HG02981 (cell line): ENCODE data around the gene SMPD3.
"Not testable (repeated sequence)": the region's sequence is repeated elsewhere in the genome, so short reads cannot be mapped to it uniquely, and the experiment has no call there.

Experiments
- ATAC-seq: cut with Tn5 transposase; IDR thresholded peaks from one replicate; pipeline ENCODE4 v1.9.1; 2021; ENCODE audit warnings: mild to moderate bottlenecking, moderate library complexity; ENCODE audit not compliant: unreplicated experiment

The SMPD3 gene

GRCh38 chr16:68448360-68448970, at the start of gene SMPD3:
TSS of gene SMPD3 (minus strand) at chr16:68448508. CDS start at chr16:68372181, 76,327 bp downstream.
- peak; percentile 85 for ATAC-seq

GRCh38 chr16:68496689-68497088, 48.4 kb upstream of the SMPD3 start:
- ATAC-seq: no peak

DNA sequence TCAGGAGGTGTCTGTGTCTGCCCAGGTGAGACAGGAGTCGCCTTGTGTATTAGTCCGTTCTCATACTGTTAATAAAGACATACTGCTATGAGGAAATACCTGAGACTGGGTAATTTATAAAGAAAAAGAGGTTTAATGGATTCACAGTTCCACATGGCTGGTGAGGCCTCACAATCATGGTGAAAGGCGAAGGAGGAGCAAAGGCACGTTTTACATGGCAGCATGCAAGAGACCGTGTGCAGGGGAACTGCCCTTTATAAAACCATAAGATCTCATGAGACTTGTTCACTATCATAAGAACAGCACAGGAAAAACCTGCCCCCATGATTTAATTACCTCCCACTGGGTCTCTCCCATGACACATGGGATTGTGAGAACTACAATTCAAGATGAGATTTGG, 46.0 kb upstream of the SMPD3 start:
- not testable (repeated sequence) for ATAC-seq

DNA sequence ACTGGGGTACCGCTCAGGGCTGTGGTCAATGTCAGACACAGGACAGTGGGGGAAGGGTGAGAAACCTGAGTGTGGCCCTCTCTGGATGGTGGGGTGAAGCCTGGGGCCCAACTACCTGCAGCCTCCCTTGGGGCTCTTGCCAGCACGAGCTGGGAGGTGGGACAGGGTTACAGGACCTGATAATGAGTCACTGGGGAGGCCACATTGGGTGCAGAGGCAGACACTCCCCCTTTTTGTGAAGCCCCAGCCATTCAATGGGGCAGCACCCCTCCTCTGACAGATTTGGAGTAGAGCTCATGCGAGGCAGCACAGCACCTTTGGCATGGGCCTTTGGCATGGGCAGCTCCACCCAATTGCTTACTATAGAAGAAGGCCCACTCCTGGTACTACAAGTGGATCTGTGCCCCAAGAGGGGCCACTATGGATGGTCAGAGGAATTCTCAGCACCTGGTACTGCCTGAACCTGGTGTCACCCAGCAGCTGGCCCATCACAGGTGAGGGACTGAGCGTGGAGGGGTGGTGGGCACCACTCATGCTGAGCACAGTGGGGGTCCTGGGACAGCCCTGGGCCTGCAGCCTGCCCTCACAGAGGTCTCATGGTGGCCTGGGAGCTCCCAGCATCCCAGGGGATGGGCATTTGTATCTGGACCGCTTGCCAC, 45.2 kb upstream of the SMPD3 start:
- ATAC-seq: no peak

DNA sequence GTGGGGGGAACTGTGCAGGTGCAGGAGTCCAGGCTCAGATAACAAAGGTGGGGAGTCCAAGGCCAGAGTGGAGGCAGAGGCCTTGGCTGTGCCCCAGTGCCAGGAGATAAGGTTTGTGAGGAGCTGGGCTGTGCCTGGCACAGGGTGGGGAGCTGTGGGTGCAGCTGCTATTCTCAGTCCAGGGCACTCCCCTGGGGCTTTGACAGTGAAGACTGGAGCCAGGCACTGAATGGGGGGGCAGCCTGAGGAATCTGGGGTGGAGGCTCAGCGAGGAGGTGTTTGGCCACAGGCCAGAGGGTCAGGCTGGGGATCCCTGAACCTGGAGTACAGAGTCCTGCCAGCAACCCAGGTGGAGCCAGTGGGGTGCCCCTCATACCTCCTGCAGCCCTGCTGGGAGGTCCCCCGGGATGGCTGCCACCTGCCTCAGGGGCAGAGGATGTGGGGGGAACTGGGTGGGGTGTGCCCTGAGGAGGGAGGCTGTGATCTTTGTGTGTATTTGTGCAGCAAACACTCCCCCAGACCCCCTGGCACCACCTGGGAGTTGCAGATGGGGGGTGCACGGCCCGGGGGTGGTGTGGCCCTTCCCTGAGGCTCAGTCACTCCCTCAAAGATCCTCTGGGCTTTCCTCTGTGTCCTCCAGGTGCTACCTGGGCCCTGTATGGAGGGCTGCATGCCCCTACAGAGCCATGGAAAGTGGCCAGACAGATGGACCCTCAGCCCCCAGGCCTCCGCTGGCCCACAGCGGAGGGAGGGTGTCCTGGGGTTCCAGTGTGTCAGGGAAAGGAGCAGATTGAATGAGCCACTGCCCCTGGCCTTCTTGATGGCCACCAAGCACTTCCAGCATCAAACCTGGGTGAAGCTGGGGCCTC, 44.5 kb upstream of the SMPD3 start:
- ATAC-seq: no peak

DNA sequence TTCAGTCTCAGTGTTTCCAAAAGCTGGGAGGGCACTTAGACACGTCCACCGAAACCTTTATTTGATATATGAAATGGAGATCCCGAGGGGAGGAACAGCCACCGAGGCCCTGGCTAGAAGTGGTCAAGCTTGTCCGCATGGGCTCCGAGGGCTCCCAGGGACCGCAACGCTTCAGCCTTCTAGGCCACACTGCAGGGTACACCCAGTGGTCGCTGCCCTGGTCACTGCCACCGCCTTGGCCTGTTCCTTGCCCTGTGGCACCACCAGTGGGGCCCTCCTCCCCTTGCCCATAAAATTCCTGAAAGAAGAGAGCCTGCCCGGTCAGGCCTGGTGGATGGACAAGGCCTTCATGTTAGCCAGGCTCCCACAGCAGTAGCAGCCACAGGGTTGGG, 43.8 kb upstream of the SMPD3 start:
- ATAC-seq: no peak

- no peak for ATAC-seq
Observed at GRCh38 chr16:68491576-68491950, 43.3 kb upstream of the SMPD3 start.

DNA sequence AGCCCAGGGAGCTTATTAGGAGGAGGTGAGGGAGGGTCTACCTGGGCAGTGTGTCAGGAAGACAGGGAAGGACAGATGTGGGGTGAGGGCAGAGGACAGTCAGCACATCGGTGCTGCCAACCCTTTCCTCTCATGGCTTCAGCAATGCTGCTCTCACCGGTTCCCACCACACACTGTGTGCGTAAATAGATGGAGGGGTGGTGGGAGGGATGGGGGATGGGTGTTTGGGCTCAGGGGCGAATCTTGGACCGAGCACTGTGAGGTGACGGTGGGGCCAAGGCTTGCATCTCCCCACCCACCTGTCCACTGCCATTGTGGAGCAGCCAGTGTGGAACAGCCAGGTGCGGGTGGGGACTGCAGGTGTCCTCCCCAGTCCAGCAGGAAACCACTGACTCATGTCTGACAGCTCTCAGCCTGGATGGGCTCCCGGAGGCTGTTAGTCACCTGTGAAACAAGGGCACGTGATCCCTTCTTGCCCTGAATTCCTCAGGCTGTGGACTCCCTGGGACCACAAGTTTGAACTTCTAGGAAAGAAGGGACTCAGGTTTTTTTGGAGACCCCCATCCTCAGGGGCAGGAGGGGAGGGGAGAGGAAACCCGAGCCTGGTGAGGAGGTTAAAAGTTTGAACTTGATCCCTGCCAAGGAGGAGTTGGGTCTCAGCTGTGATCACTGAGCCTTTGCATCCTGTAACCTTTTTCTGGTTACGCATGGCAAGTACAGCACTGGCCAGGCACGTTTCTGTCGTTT, 42.7 kb upstream of the SMPD3 start:
- ATAC-seq: no peak

DNA sequence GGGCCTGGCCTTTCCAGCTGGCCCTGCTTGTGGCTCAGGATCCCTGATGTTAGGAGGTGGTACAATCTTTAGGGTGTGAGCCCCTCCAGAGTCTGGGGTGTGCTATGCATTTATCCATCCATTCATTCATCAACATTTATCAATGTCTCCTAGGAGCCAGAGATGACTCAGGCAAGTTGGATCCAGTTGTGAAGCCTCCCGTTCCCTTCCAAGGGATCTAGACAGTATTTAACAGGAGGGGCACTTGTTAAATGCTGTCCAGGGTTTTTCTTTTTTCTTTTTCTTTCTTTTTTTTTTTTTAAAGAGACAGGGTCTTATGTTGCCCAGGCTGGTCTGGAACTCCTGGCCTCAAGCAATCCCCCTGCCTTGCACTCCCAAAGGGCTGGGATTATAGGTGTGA, 42.0 kb upstream of the SMPD3 start:
- ATAC-seq: no peak

- no peak for ATAC-seq
Observed at GRCh38 chr16:68488554-68488953, 40.2 kb upstream of the SMPD3 start.

DNA sequence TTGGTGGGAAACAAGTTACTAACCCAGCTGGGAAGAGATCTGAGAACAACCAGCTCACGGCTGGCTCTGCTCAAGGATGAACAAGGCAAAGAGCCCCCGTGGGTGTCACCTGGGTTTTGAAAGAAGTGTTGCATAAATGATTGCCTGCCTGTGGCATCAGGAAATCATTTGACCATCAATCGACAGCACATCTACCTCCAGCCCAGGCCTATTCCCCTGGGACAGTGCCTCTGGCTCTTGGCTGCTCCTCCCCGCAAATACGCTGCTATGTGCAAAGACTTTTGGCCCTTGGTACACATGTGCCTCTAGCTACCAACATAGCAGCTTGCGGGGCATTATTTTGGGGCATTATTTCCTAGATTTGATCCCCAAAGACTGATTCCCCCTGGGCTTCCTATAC, 39.4 kb upstream of the SMPD3 start:
- ATAC-seq: no peak

DNA sequence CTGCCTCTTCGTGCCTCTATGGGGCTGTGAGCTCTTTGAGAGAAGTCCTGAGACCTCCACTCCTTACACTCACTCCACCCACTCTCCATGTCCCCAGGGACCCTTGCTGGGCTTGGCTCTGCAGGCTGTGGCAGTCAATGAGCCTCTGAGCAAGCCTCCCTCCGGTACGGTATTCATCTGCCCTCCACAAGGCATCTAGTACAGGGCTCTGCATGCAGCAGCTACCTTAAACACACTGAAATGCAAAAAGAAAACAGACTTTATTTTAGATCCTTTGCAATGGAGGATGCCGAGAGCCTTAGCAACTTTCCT, 38.9 kb upstream of the SMPD3 start:
- ATAC-seq: no peak

- no peak for ATAC-seq
Observed at GRCh38 chr16:68486502-68487202, 38.3 kb upstream of the SMPD3 start.

DNA sequence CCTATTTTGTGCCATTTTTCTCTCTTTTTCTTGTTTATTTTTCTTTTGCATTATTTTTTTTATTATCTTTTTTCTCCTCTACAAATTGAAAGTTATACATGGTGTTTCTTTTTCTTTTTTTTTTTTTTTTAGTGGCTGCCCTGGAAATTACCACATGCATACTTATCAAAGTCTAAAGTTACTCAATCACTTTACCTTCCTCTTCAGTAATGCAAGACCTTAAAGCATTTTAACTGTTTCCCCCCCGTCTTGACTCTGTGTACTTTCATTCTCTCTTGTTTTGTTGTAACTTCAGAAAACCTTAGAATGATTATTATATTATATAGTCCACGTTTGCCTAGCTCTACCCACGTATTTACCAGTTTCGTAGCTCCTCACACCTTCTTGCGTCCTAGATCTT, 33.3 kb upstream of the SMPD3 start:
- ATAC-seq: no peak

DNA sequence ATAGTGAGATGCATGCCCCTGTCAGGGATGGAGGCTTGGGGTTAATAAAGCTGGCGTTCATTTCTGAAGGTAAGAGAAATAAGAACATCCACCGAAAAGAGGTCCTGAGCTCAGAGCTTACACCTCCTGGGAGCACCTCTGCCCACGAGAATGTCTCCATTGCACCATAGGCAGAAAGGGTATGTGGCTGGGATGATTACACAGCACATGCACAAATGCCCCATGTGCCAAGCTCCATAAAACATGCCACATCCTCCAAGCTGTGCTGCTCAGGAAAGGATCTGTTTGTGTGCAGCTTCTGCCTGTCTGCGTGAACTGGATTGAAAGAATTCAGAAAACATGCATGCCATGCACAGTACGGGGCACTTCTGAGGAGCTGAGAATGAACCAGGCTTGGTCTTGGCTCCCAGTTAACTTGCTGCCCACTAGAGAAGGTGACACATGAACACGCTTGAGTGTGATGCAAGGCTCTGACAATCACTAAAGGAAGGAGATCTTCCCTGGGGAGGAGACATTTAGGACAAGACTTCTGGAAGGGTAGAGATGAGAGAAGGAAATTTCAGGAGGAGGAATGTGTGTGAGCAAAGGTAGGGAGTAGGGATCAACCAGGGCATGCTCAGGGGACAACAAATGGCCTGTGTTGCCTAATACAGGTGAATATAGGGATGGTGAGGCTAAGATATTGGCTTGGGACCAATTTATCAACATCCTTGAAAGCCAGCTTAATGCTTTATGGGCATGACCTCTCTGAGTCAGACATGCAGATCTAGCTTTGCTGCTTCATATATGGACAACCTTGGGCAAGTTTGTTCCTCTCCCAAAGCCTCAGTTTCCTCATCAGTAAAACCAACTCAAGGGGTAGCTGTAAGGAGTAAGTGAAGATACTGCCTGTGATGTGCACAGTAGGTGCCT, 32.0 kb upstream of the SMPD3 start:
- ATAC-seq: no peak

DNA sequence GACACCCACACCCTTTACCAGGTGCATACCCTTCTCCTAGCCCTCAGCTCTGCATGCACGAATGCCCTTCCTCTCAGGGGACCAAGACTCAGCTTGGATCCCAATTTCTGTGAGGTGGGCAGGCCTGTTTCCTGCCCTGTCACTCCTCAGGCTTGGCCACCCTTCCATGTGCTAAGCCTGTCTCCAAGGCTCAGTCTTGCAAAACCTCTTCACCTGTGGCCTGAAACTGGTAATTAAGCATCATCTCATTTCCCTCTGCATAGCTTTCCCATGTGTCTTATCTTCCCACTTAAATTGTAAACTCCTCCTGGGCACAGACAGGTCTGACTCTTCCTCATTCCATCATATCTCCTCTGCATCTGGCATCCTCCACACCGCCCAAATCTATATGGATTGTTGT, 31.0 kb upstream of the SMPD3 start:
- no peak for ATAC-seq

GRCh38 chr16:68478526-68479250, 30.4 kb upstream of the SMPD3 start:
- ATAC-seq: no peak

GRCh38 chr16:68475071-68475470, 26.8 kb upstream of the SMPD3 start:
- no peak for ATAC-seq

DNA sequence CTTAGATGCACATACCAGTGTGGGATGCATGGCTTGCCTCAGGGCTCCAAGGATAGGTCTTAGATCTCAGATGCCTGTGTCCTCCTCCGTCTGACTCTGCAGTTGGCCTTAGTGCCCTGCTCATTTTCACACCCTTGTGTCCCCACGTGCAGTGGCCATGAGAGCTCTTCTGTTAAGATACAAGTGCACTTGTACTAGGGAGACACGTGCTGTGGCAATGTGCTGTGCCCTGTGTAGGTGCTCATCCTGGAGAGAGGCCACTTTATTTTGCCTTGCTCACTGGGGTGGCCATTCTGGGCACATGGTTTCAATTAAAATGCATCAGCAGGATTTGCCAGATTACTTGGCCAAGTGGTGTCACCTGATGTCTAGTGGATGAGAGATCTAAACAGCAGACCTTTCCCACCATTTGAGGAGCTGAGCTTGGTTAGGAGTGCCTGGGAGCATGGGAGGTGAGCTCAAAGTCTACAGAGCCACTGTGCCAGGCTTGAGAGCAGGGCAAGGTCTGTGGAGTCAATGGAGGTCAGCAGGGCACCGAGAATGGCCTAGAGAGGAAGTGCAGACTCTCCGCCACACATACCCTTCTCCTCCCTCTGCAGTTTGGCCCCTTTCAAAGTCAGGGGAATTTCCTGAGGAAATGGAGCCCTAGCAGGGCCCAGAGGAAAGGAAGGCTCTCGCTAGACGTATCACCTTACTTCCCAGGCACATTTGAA, 25.2 kb upstream of the SMPD3 start:
- ATAC-seq: no peak
